Right cardiac atrium (tissue), 5 donors: ENCODE results near the gene BUD13. TPM values are rescaled to one million over a fixed set of nuclear protein-coding genes. Genes with fewer than 3 reads are reported as not detected.

Experiments
- ATAC-seq, 2 donors: fragments of 200-7000 bp; cut with Tn5 transposase; one replicate each; pipeline versions ENCODE4 v1.8.0 to v1.9.1; 2020; ENCODE audit warnings: moderate library complexity in 2 of 2, mild to moderate bottlenecking in 1 of 2
- DNase-seq, 3 donors: peaks; one replicate each; pipeline ENCODE4 v3.0.0-alpha.2; 2020
- H3K27ac ChIP-seq: one replicate; pipeline ENCODE4 v1.5.1; 2013; ENCODE audit warnings: mild to moderate bottlenecking, low read length, control low read depth, moderate library complexity
- H3K27me3 ChIP-seq: one replicate; pipeline ENCODE4 v1.6.1; 2013; ENCODE audit not compliant: control insufficient read depth, insufficient read depth
- H3K4me1 ChIP-seq: one replicate; pipeline ENCODE4 v1.6.1; 2013; ENCODE audit warnings: low read length; ENCODE audit not compliant: control insufficient read depth, insufficient read depth
- H3K4me3 ChIP-seq: one replicate; pipeline ENCODE4 v1.5.1; 2013; ENCODE audit warnings: low read length, control low read depth
- H3K9me3 ChIP-seq: one replicate; pipeline ENCODE4 v1.6.1; 2013; ENCODE audit warnings: low read length; ENCODE audit not compliant: control insufficient read depth
- WGBS: extraction: QIAGEN DNeasy Blood & Tissue Kit; methylation state at CpG from one replicate; pipeline ENCODE4 v1.1.7; 2013; 5-methylcytosine and 5-hydroxymethylcytosine counted together
- intact Hi-C, 4 donors: fragments of 100-400 bp; cut with DNase I; formaldehyde crosslinking; loops; one replicate each; pipeline versions ENCODE4 v1.11.0 to v1.14.0; 2022 to 2023
- polyA plus RNA-seq: library from polyadenylated mRNA; stranded (reverse); fragments of 200-250 nt; gene quantifications from one replicate; pipeline ENCODE4 v1.2.3, GENCODE V29; 2013
- total RNA-seq, 4 donors: library from RNA; stranded (reverse); fragmentation: NEBNext Ultra II Directional; extraction: Animal tissue kit (Norgen Biotek cat#: 25700); gene quantifications; one replicate each; pipeline ENCODE4 v1.2.1, GENCODE V29; 2021
- donor health status: healthy with polysubstance abuse.
- donor health status: DM: no; HTN: yes; CAD: no.
- donor health status: DM: no; HTN: no; CAD: no.
- donor health status: DM: no; HTN: yes; CAD: no; lungs with severe emphysema.
- donor health status: DM: yes; HTN: yes; CAD: no.

The BUD13 gene
- total and polyA plus RNA-seq, 5 donors, result 5.7 to 9.0 (median 8.0) TPM

DNA sequence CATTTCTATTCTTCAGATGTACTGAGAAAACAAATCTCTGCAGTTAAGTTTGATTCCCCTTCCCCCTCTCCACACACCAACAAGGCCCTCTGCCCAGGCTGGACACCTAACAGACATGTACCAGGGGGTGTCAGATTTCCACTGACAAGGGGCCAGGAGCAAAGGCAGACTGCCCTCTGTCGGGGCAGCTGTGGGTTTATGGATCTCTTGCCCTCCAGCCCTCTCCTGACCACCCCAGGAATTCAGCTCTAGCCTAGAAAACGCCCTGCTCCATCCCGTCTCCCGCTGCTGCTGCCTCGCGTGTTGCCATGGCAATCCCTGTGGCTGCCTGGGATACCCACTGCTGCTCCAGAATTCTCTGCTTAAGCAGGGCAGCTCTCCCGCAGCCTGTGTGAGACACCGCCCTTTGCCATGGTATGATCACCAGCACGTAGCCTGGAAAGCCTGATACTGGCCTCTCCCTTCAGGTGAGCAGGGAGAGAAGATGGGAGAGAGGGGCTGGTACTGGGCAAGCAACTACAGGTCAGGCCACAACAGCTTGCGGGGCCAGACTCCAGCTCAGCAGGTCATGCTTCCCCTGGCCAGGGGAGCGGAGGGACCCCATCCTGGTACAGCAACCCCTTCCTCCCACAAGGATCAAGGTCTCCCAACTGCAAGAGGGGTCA lies 41.6 kb downstream of the BUD13 start:
- no peaks in the 10 kb centered on the region for H3K9me3 ChIP-seq
- intact Hi-C loops, result no loop called here
- H3K4me3 ChIP-seq, result no peak overlapping the region
- ATAC-seq (peak; percentile 11 to 15), DNase-seq (peak in 2 of 3 donors; percentile 56 to 62)
- 58% methylated on average over 11 of the region's 11 CpGs for WGBS
- no peak overlapping the region for H3K27ac ChIP-seq
- H3K27me3 ChIP-seq, result no peaks in the 10 kb centered on the region
- H3K4me1 ChIP-seq, result no peaks in the 10 kb centered on the region

DNA sequence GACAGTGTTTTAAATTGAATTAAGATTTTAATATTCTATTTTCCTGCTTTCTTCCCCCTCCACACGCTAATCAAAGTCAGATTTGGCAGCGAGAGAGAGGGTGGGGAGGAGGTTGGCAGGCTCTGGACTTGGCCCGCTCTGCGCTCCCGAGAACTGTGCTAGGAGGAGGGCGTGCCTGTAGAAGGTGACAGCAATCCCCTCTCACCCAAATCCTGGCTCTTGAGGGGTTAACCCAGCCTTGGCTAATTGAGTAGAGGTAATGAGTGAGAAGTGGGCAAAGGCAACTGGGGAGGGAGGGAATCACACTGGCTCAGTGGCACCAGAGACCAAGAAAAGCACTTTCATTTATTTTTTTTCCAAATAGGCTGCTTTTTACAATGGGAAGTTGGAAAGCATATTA lies 42.2 kb downstream of the BUD13 start:
- Histone ChIP-seq H3K27ac (no peak overlapping the region), H3K9me3 (no peaks in the 10 kb centered on the region), H3K27me3 (no peaks in the 10 kb centered on the region), H3K4me1 (no peaks in the 10 kb centered on the region), H3K4me3 (no peak overlapping the region)
- intact Hi-C loops, result no loop called here
- DNase-seq (peak; percentile 55 to 82 (median 81)), ATAC-seq (peak; percentile 73 to 75)
- 20% methylated on average over 6 of the region's 6 CpGs for WGBS

DNA sequence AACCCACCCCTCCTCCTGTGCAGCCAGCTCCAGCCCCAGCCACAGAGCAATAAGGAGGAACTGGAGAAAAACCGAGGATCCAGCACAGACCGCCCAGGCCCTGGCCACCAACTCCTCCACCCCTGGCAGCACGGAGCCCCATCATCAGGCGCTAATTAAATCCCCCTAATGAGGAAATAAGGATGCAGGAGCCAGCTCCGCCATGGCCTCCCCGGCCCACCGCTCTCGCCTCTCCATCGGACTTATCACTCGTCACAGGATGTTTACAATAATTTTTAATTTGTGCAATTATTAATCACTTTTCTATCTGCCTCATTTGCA lies 42.6 kb downstream of the BUD13 start:
- no peaks in the 10 kb centered on the region for H3K9me3 ChIP-seq
- no peak overlapping the region for H3K4me3 ChIP-seq
- no peak for DNase-seq
- H3K27ac ChIP-seq, result no peak overlapping the region
- no peaks in the 10 kb centered on the region for H3K27me3 ChIP-seq
- H3K4me1 ChIP-seq, result no peaks in the 10 kb centered on the region
- intact Hi-C loops, result no loop called here
- no peak for ATAC-seq
- 57% methylated on average over 10 of the region's 10 CpGs for WGBS

DNA sequence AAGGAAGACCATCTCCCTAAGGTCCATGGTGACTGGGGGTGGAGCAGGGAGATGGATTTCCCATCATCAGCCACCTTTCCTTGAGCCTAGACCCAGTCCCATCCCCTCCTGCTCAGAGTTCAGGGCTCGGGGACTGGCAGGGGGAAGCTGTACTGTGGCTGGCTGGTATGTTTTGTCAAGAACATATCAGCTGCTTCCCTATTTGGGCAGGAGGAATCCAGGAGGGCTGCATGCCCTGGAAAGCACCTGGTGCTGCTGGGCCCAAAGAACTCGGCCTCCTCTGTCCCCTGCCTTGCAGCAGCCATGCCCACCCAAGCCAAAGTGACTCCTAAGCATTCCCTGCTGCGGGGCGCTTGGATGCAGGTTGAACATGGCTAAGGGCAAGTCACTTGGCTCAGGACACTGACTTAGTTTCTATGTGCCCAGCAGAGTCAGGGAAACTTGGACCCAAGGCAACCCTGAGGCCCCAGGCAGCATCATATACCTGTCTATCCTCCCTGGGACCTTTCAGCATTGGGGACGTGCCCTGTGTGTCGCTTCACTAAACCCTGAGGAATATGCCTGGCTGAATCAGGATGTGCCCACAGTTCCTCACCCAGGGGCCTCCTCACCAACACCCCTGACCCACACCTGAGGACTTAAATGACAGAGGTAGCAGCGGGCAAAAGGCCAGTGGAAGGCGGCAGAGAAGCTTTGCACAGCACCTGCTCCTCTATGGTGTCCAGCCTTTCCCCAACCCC lies 43.1 kb downstream of the BUD13 start:
- Histone ChIP-seq H3K27me3 (no peaks in the 10 kb centered on the region), H3K4me3 (no peak overlapping the region), H3K4me1 (no peaks in the 10 kb centered on the region), H3K9me3 (no peaks in the 10 kb centered on the region), H3K27ac (no peak overlapping the region)
- no peak for DNase-seq
- 89% methylated on average over 8 of the region's 8 CpGs for WGBS
- ATAC-seq, result no peak
- intact Hi-C loops, result no loop called here

DNA sequence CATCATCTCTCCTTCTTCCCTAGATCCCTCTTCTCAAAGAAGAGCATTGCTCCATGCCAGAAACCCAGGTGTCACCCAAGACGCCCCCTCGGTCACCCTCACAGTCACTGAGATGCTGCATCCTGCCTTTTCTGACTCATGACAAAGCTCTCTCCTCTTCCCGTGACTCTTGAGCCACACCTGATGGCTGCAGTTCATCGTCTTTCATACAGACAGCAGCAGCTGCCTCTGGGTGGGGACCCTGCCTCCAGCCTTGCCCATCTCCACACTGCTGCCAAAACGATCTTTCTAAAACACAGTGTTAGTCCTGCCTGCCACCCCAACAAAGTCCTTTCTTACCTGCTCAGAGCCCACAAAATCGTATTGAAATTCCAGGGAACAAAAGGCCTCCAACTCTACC lies 44.8 kb downstream of the BUD13 start:
- H3K4me3 ChIP-seq, result no peak overlapping the region
- H3K9me3 ChIP-seq, result no peaks in the 10 kb centered on the region
- intact Hi-C loops, result no loop called here
- no peaks in the 10 kb centered on the region for H3K27me3 ChIP-seq
- WGBS, result 75% methylated on average over 6 of the region's 6 CpGs
- no peak for ATAC-seq
- no peaks in the 10 kb centered on the region for H3K4me1 ChIP-seq
- DNase-seq, result no peak
- no peak overlapping the region for H3K27ac ChIP-seq

DNA sequence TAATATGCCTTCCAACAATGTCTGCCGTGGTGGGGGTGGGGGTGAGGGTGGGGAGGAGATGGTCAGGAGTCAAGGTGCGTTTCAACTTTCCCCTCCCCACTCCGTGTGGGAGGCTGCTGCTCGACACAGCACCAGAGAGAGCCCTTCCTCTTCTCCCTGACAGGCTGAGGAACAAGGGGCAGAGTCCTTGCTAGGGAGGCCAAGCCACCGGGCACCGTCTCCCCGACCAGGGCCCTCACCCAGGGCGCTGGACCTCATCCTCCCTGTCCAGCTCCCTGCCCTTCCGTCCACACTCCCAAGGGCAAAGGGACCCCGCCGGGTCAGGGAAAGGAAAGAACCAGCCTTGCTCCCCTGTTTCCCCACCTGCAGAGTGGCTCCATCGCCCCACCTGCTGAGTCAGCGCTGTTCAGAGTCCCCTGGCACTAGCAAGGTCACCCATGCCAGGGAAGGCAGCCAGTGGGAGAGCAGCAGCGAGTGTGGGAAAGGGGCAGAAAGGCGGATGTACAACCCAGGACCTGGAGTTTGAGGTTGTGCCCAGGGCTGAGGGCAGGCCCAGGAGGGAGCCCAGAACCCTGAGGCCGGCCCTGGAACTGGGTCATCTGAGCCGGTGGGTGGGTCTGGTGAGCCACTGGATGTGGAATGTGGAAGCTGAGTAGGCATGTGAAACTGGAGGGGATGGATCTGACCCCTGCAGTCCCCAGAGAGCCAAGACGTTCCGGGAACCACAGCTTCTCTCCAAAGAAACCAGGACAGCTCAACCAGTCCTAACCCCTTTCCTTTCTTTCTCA lies 47.2 kb downstream of the BUD13 start:
- Histone ChIP-seq H3K4me1 (no peaks in the 10 kb centered on the region), H3K27me3 (no peaks in the 10 kb centered on the region), H3K4me3 (no peak overlapping the region), H3K27ac (no peak overlapping the region), H3K9me3 (no peaks in the 10 kb centered on the region)
- DNase-seq (peak in 1 of 3 donors; percentile 52), ATAC-seq (peak in 1 of 2 donors; percentile 12)
- WGBS, result 65% methylated on average over 19 of the region's 19 CpGs
- intact Hi-C loops, result no loop called here

DNA sequence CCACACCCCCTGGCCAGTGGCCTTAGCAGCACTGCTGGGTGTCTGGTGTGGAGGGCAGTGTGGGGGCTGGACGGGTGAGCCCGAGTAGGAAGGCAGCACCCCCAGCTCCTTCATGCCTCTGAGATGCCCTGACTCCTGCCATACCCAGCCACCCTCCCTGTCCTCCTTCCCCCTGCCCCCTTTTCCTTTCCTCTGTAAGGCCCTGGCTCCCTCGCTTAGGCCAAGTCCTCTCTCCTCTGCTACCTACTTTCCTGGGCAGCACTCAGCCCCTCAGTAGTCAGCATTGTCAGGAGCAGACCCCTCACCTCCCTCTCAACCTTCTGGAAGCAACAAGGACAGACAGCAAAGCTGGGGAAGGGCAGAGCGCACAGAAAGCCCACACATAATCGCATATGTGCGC lies 48.0 kb downstream of the BUD13 start:
- Histone ChIP-seq H3K9me3 (no peaks in the 10 kb centered on the region), H3K4me3 (no peak overlapping the region), H3K4me1 (no peaks in the 10 kb centered on the region), H3K27me3 (no peaks in the 10 kb centered on the region), H3K27ac (no peak overlapping the region)
- 83% methylated on average over 6 of the region's 6 CpGs for WGBS
- ATAC-seq (no peak), DNase-seq (no peak)
- intact Hi-C loops, result no loop called here

DNA sequence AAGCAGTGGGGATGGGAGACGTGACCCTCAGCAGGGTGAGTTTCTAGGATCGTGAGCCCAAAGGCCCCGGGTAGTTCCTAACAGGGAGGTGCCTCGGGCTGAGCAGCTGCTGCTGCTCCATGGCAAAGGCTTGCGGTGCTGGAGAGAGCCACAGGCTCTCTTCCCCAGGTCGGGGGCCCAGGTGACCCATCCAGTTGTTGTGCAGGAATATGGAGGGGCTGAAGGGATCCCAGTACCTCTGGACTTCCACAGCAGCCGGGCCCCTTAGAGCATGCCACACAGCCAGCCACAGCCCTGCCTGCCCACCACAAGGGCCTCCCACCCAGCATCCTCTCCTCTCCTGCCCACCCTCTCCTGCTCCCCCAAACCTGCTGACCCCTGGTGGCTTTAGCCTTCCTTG lies 49.3 kb downstream of the BUD13 start:
- Histone ChIP-seq H3K27ac (no peak overlapping the region), H3K27me3 (no peaks in the 10 kb centered on the region), H3K4me3 (no peak overlapping the region), H3K4me1 (no peaks in the 10 kb centered on the region), H3K9me3 (no peaks in the 10 kb centered on the region)
- intact Hi-C loops, result no loop called here
- ATAC-seq, result no peak
- no peak for DNase-seq
- WGBS, result 83% methylated on average over 7 of the region's 7 CpGs

DNA sequence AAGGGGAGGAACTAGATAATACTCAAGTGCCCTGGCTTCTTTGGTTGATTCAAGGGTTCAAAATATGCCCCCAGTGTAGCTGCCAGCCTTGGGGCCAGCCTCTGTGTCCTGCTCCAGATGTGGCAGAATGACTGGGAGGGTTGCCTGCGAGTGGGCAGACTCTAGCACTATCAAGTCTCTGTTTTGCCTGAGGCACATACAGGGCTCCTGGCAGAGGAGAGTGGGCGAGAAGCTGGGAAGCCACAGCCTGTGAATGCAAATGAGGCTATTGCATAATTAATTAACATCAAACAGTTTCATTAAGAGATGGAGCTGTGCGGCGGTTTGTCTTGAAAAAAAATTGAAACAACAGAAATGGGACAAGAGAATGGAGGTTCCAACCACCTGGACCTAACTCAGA lies 50.8 kb downstream of the BUD13 start:
- Histone ChIP-seq H3K27me3 (no peaks in the 10 kb centered on the region), H3K9me3 (no peaks in the 10 kb centered on the region), H3K4me1 (no peaks in the 10 kb centered on the region), H3K4me3 (no peak overlapping the region), H3K27ac (no peak overlapping the region)
- intact Hi-C loops, result no loop called here
- DNase-seq (no peak), ATAC-seq (no peak)
- 90% methylated on average over 4 of the region's 4 CpGs for WGBS

DNA sequence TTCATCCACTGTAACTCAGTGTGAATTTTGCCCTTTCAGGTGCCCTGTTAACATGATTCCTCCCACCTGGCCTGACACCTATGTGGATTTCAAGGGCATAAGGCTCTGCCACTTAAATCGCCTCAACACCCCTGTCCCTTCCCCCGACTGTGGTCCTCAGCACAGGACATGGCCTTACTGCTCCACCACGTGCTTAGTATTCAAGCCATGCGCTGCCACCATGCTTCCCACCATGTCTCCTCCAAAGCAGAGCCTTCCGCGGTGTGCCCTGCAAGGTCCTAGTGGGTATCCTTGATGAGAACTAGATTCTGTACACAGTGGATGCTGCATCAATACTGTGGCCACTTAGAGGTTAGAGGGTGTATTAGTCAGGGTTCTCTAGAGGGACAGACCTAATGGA lies 51.9 kb downstream of the BUD13 start:
- Histone ChIP-seq H3K4me3 (no peak overlapping the region), H3K4me1 (no peaks in the 10 kb centered on the region), H3K27me3 (no peaks in the 10 kb centered on the region), H3K9me3 (no peaks in the 10 kb centered on the region), H3K27ac (no peak overlapping the region)
- intact Hi-C loops, result no loop called here
- 93% methylated on average over 6 of the region's 6 CpGs for WGBS
- ATAC-seq, result no peak
- DNase-seq, result no peak

DNA sequence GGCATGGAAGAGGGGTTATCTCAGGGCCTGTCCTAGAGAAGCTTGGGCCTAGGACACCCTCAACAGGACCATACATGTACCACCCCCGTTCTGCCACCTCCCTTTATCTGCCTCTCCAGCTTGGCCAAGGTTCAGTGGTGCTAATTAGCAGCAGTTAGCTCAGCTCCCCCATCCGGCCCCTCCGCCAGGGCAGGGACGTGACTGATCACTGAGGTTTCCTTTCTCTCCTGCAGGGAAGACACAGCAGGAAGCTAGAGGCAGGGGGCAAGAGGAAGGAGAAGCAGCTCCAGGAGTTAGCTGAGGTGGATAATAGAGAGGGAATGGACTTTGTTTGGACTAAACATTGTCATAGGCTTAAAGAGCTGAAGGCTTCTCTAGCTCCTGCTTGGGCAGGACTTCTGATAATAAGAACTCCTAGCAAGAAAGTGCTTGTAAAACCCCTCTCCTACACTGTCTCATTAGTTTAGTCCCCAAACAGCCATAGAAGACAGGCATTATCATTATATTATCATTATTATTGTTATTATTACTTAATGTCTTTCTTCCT lies 53.8 kb downstream of the BUD13 start:
- no peak overlapping the region for H3K4me3 ChIP-seq
- no peaks in the 10 kb centered on the region for H3K27me3 ChIP-seq
- intact Hi-C loops, result no loop called here
- no peak for DNase-seq
- no peaks in the 10 kb centered on the region for H3K9me3 ChIP-seq
- 62% methylated on average over 4 of the region's 4 CpGs for WGBS
- ATAC-seq, result no peak
- H3K4me1 ChIP-seq, result no peaks in the 10 kb centered on the region
- H3K27ac ChIP-seq, result no peak overlapping the region
